K562 (cell line): ENCODE results near the gene ASB11. TPM values are rescaled to one million over a fixed set of nuclear protein-coding genes. Genes with fewer than 3 reads are reported as not detected.
A peak's percentile ranks its signal among the peaks of the same experiment; 100 is the strongest.

ENCODE experiments used
- ATAC-seq: fragments of 200-7000 bp; cut with Tn5 transposase; 3 replicates; pipeline ENCODE4 v1.9.1; 2020; ENCODE audit warnings: moderate library complexity
- BruUV-seq: library from RNA; stranded (reverse); fragments of 400-500 nt; replicated peaks from 2 replicates; lab custom pipeline; 2021; lab: Mats Ljungman, UMichigan
- CTCF ChIA-PET: fragments of 300-600 bp; formaldehyde crosslinking; extraction: SDS; loops from one replicate; lab custom pipeline; 2021; ENCODE audit warnings: low intra/inter-chr PET ratio; lab: Yijun Ruan, JAX
- POLR2A ChIA-PET: fragments of 300-600, 350-650 bp; sonication (Branson Sonifier 250); formaldehyde crosslinking; extraction: SDS; loops from one replicate; lab custom pipeline; 2021; ENCODE audit warnings: antibody characterized with exemption, inconsistent platforms; lab: Yijun Ruan, JAX
- DNase-seq, 4 experiments: peaks; one replicate each; pipeline versions ENCODE4 v3.0.0 to v3.0.0-alpha.2; 2011 to 2018; ENCODE audit warnings: low spot score in 3 of 4, mixed read lengths in 3 of 4; ENCODE audit errors: extremely low read depth in 1 of 4
- FAIRE-seq: peaks from 2 replicates; lab custom pipeline; 2011; peaks lifted over from hg19 to GRCh38; lab: Jason Lieb, UNC
- H2AFZ ChIP-seq: 2 replicates; pipeline ENCODE4 v1.6.0; 2011; ENCODE audit warnings: low read depth, low read length, control low read depth, inconsistent platforms
- H3K27ac ChIP-seq: fragments of 200-600 bp; 3 replicates; pipeline ENCODE4 v1.8.0; 2011; ENCODE audit warnings: low read depth, mild to moderate bottlenecking, control low read depth, inconsistent platforms, low read length, moderate library complexity, mixed read lengths; ENCODE audit errors: extremely low read depth
- H3K27me3 ChIP-seq, 2 experiments: fragments of 300-600 bp in 1 of 2; 2 replicates in 1 of 2; 3 replicates in 1 of 2; pipeline versions ENCODE4 v1.6.0 to v1.8.0; 2011; ENCODE audit warnings: inconsistent platforms in 2 of 2, low read length in 2 of 2, mild to moderate bottlenecking in 1 of 2, mixed read lengths in 1 of 2, moderate library complexity in 1 of 2; ENCODE audit not compliant: control insufficient read depth in 2 of 2, insufficient read depth in 2 of 2
- H3K36me3 ChIP-seq: fragments of 300-600 bp; 3 replicates; pipeline ENCODE4 v1.8.0; 2011; ENCODE audit warnings: mild to moderate bottlenecking, low read length, inconsistent platforms; ENCODE audit not compliant: control insufficient read depth, insufficient read depth
- H3K4me1 ChIP-seq, 2 experiments: fragments of 200-600 bp in 1 of 2; replicated peaks in 1 of 2; 2 replicates in 1 of 2; 3 replicates in 1 of 2; pipeline versions ENCODE4 v1.5.1 to v1.8.0; 2011; ENCODE audit warnings: inconsistent platforms in 2 of 2, low read length in 2 of 2, mild to moderate bottlenecking in 1 of 2, mixed read lengths in 1 of 2, moderate library complexity in 1 of 2; ENCODE audit not compliant: control insufficient read depth in 2 of 2, insufficient read depth in 2 of 2
- H3K4me2 ChIP-seq: 2 replicates; pipeline ENCODE4 v1.6.1; 2011; ENCODE audit warnings: low read length, control low read depth, inconsistent platforms, mixed read lengths; ENCODE audit not compliant: insufficient read depth
- H3K4me3 ChIP-seq: fragments of 200-600 bp; sonication (generic), shearing (Covaris generic); 2 replicates; pipeline ENCODE4 v1.5.1; 2016; ENCODE audit warnings: control low read depth, inconsistent platforms
- H3K79me2 ChIP-seq: fragments of 200-600 bp; 3 replicates; pipeline ENCODE4 v1.8.0; 2011; ENCODE audit warnings: low read length, inconsistent platforms; ENCODE audit not compliant: control insufficient read depth, insufficient read depth
- H3K9ac ChIP-seq, 2 experiments: 2 replicates each; pipeline versions ENCODE4 v1.6.0 to v1.6.1; 2011; ENCODE audit warnings: low read depth in 2 of 2, low read length in 2 of 2, control low read depth in 1 of 2, inconsistent platforms in 1 of 2, mild to moderate bottlenecking in 1 of 2, mixed read lengths in 1 of 2; ENCODE audit not compliant: insufficient read depth in 1 of 2
- H3K9me1 ChIP-seq: one replicate; pipeline ENCODE4 v1.6.0; 2011; ENCODE audit warnings: inconsistent platforms, mild to moderate bottlenecking, low read length, moderate library complexity; ENCODE audit not compliant: control insufficient read depth, insufficient read depth
- H3K9me3 ChIP-seq: replicated peaks from 2 replicates; pipeline ENCODE4 v1.5.1; 2011; ENCODE audit warnings: low read depth, low read length, inconsistent platforms; ENCODE audit not compliant: control insufficient read depth, insufficient read depth
- H4K20me1 ChIP-seq: replicated peaks from 2 replicates; pipeline ENCODE4 v1.6.1; 2011; ENCODE audit warnings: low read length, inconsistent platforms, mixed read lengths; ENCODE audit not compliant: control insufficient read depth, insufficient read depth
- ADNP ChIP-seq: fragments of 200-800 bp; sonication (Bioruptor generic); IDR thresholded peaks from 2 replicates; pipeline ENCODE4 v1.6.1; 2016; ENCODE audit warnings: missing genetic modification characterization, missing compliant biosample characterization
- ARNT ChIP-seq, 2 experiments: fragments of 450-650 bp; IDR thresholded peaks; 2 replicates each; pipeline ENCODE4 v1.6.1; 2016; ENCODE audit warnings: mild to moderate bottlenecking in 1 of 2
- BRF1 ChIP-seq: IDR thresholded peaks from 3 replicates; pipeline ENCODE4 v1.6.1; 2011; ENCODE audit warnings: borderline replicate concordance, mild to moderate bottlenecking; ENCODE audit not compliant: insufficient read length; ENCODE audit errors: extremely low read depth
- CBX5 ChIP-seq: IDR thresholded peaks from 2 replicates; pipeline ENCODE4 v1.6.1; 2014; ENCODE audit warnings: low read depth, borderline replicate concordance
- GABPA ChIP-seq: fragments of 200-800 bp; sonication (Bioruptor generic); conservative IDR thresholded peaks from 2 replicates; pipeline ENCODE4 v1.6.1; 2016; ENCODE audit warnings: low read depth, missing genetic modification characterization, missing compliant biosample characterization
- IRF2 ChIP-seq: sonication (generic); formaldehyde crosslinking; IDR thresholded peaks from 2 replicates; pipeline ENCODE4 v1.8.1; 2022; ENCODE audit warnings: mild to moderate bottlenecking, missing genetic modification reagents
- KLF16 ChIP-seq: IDR thresholded peaks from 2 replicates; pipeline ENCODE4 v1.6.1; 2016; ENCODE audit warnings: antibody characterized with exemption
- MAFK ChIP-seq: IDR thresholded peaks from 2 replicates; pipeline ENCODE4 v1.6.1; 2011; ENCODE audit warnings: low read length, improper control_type of control experiment
- MTA3 ChIP-seq: fragments of 450-650 bp; formaldehyde crosslinking; IDR thresholded peaks from 2 replicates; pipeline ENCODE4 v1.6.1; 2017; ENCODE audit warnings: mild to moderate bottlenecking, borderline replicate concordance
- NBN ChIP-seq: fragments of 450-650 bp; IDR thresholded peaks from 2 replicates; pipeline ENCODE4 v1.6.1; 2016; ENCODE audit warnings: low read depth, mild to moderate bottlenecking
- POLR2AphosphoS5 ChIP-seq: IDR thresholded peaks from 2 replicates; pipeline ENCODE4 v1.6.1; 2011; ENCODE audit warnings: mild to moderate bottlenecking, low read depth, low read length, moderate library complexity; ENCODE audit not compliant: control insufficient read depth, insufficient read depth
- RBM15 ChIP-seq: fragments of 200-400 bp; formaldehyde crosslinking; IDR thresholded peaks from 2 replicates; pipeline ENCODE4 v1.6.1; 2018; ENCODE audit warnings: mild to moderate bottlenecking, low read length, moderate library complexity; ENCODE audit not compliant: insufficient read depth
- RBM25 ChIP-seq: fragments of 200-400 bp; formaldehyde crosslinking; IDR thresholded peaks from 2 replicates; pipeline ENCODE4 v1.6.1; 2018; ENCODE audit warnings: low read length, low read depth, moderate library complexity; ENCODE audit not compliant: severe bottlenecking
- SMARCE1 ChIP-seq: fragments of 450-650 bp; IDR thresholded peaks from 2 replicates; pipeline ENCODE4 v1.7.1; 2016; ENCODE audit warnings: mild to moderate bottlenecking
- SREBF1 ChIP-seq: fragments of 150-350 bp; IDR thresholded peaks from 2 replicates; pipeline ENCODE4 v1.6.1; 2014; ENCODE audit warnings: antibody characterized with exemption, low read depth, low read length, borderline replicate concordance
- TCF3 ChIP-seq: sonication (generic); formaldehyde crosslinking; IDR thresholded peaks from 2 replicates; pipeline ENCODE4 v1.4.0; 2020; ENCODE audit warnings: mild to moderate bottlenecking, missing genetic modification reagents
- ZBTB17 ChIP-seq: fragments of 450-650 bp; formaldehyde crosslinking; IDR thresholded peaks from 2 replicates; pipeline ENCODE4 v1.4.0; 2020; ENCODE audit warnings: mild to moderate bottlenecking
- ZC3H4 ChIP-seq: sonication (generic); formaldehyde crosslinking; IDR thresholded peaks from 2 replicates; pipeline ENCODE4 v1.9.0; 2021; ENCODE audit warnings: missing genetic modification reagents, borderline replicate concordance
- ZFP1 ChIP-seq: fragments of 450-650 bp; formaldehyde crosslinking; IDR thresholded peaks from 2 replicates; pipeline ENCODE4 v1.4.0; 2020; ENCODE audit warnings: mild to moderate bottlenecking, mixed read lengths
- ZNF263 ChIP-seq: sonication (generic); formaldehyde crosslinking; IDR thresholded peaks from 2 replicates; pipeline ENCODE4 v1.8.0; 2022; ENCODE audit warnings: mild to moderate bottlenecking, missing genetic modification reagents, borderline replicate concordance
- WGBS: fragments of 100-300 bp; shearing (Covaris generic); methylation state at CpG from one replicate; pipeline ENCODE4 v1.1.6; 2016; ENCODE audit warnings: low coverage, mixed read lengths; ENCODE audit not compliant: insufficient coverage; ENCODE audit errors: missing lambda C conversion rate; 5-methylcytosine and 5-hydroxymethylcytosine counted together
- in situ Hi-C: fragments of 300-500 bp; cut with MboI; formaldehyde crosslinking; loops from 4 replicates; pipeline ENCODE4 v1.15.0; 2018; ENCODE audit warnings: inconsistent platforms, mixed read lengths
- intact Hi-C: fragments of 100-400 bp; cut with micrococcal nuclease; formaldehyde crosslinking; loops from 2 replicates; pipeline ENCODE4 v1.14.2; 2022
- polyA plus RNA-seq, 8 experiments: library from polyadenylated mRNA; depleted of rRNA in 4 of 8; stranded (reverse) in 5 of 8; unstranded in 3 of 8; fragments of >200 nt; fragmentation: Nextera tagmentation in 2 of 8; fragmentation: Illumina TruSeq in 1 of 8; extraction: Ambion mirVana in 2 of 8; extraction: Trizol in 1 of 8; gene quantifications; 2 replicates each; pipeline versions ENCODE4 v1.2.1 to v1.2.3, GENCODE V29; 2011 to 2014; ENCODE audit warnings: inconsistent platforms in 1 of 8, missing spikeins in 1 of 8
- total RNA-seq, 7 experiments: library from RNA; depleted of rRNA in 6 of 7; stranded (reverse); fragments of >200 nt in 6 of 7; fragmentation: Illumina TruSeq in 2 of 7; extraction: Trizol in 2 of 7; gene quantifications; 2 replicates each; pipeline versions ENCODE4 v1.2.1 to v1.2.3, GENCODE V29; 2011 to 2021; ENCODE audit warnings: low replicate concordance in 1 of 7
- TF ChIP-seq, protein P1 (sequence below): fragments of 250-450 bp; sonication (Bioruptor Pico); IDR thresholded peaks from 2 replicates; pipeline ENCODE4 v1.8.0; 2021; ENCODE audit warnings: borderline replicate concordance, mild to moderate bottlenecking, moderate library complexity; ENCODE audit not compliant: poor library complexity, severe bottlenecking
- TF ChIP-seq, protein P2 (sequence below): fragments of 450-650 bp; IDR thresholded peaks from one replicate; pipeline ENCODE4 v1.6.1; 2018; ENCODE audit warnings: mild to moderate bottlenecking, moderate library complexity; ENCODE audit not compliant: partially characterized antibody

ASB11 gene
- total and polyA plus RNA-seq, 9 of the 15 experiments (the other 6 are each of a cell fraction or from before 2014, with no cell fraction given) = not detected

DNA sequence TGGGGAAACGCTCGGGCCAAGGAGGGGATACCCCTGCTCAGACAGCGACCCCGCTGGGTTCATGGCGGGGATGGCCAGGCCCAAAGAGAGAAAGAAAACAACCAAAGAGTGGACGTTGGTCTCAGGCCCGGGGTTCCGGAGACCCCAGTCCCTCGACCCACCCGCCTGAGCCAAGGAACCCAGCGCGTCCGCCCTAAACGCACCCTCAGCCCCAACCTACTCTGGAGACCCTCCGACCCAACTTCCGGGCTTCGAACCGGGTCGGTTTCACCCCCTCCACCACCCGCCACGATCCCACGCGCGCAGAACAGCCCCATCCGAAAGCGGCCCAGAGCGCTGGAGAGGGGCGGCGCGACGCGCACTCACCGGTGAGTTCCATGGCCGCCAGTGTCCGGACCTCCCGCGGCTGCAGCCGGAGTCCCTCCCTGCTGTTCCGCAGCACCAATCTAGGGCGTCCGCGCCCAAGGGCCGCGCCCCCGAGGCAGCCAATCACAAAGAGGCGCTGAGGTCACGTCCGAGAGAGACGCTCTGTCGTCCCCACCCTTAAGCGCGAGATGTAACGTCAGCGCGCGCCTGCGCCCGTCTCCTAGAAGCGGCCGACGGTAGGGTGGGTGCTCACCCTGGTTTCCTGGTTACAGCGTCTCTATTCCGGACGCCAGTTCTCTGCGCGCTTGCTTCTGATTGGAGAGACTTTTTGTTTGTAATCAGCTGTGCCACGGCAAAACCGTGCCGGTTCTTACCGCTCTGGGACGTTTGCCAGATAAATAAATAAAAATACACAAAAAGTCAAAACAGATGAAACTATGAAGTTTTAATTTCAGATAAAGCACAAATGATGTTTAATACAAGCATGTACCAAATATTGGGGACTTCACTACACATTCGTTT lies 19.9 kb upstream of the ASB11 start, which contains the start of gene PIGA:
PIGA (minus strand) TSS at position 389 of the 888 bp plus-strand sequence. CDS start 3,593 bp downstream, outside the sequence.
- H3K4me1 ChIP-seq = no peaks in the 10 kb centered on the region; a peak in 2 of 5 replicates
- ChIA-PET POLR2A (no interaction called here), CTCF (no interaction called here)
- under 1% methylated on average over 43 of the region's 72 CpGs for WGBS
- peaks cover 0 to 3% of the 10 kb centered on the region in 2 experiments; a peak in 2 of 5 replicates for H3K27me3 ChIP-seq
- in situ Hi-C loops (loop anchor here (25.0 kb wide), 1 partner anchor 127 kb away; no protein-coding TSS in a partner anchor), intact Hi-C loops (no loop called here)
- H3K9me3 ChIP-seq = no peaks in the 10 kb centered on the region
- peaks cover 28% of the 10 kb centered on the region for H3K79me2 ChIP-seq
- H3K4me3 ChIP-seq = peak within 1 kb of the TSS; percentile 84
- peak within 1 kb of the TSS; percentile 96 for H3K4me2 ChIP-seq
- peak within 1 kb of the TSS; percentile 94 for H2AFZ ChIP-seq
- H3K36me3 ChIP-seq = peaks cover 29% of the 10 kb centered on the region; the same call in 2 of the 3 replicates
- FAIRE-seq (peak; percentile 98), ATAC-seq (peak; percentile 100), DNase-seq (peak; percentile 96 to 97 (median 96))
- peak within 1 kb of the TSS; percentile 81 for H3K27ac ChIP-seq
- H4K20me1 ChIP-seq = no peaks in the 10 kb centered on the region
- TSS peak; percentile 65 for BruUV-seq
- peak within 1 kb of the TSS; percentile 91 to 95 for H3K9ac ChIP-seq
- no peaks in the 10 kb centered on the region for H3K9me1 ChIP-seq
- no peak for TF ChIP-seq SREBF1
- TF ChIP-seq ZNF263 (CRISPR knock-in tag) = no peak
- no peak for TF ChIP-seq ZBTB17 (CRISPR knock-in tag)
- no peak for TF ChIP-seq ADNP (tag)
- TF ChIP-seq, protein P1, sequence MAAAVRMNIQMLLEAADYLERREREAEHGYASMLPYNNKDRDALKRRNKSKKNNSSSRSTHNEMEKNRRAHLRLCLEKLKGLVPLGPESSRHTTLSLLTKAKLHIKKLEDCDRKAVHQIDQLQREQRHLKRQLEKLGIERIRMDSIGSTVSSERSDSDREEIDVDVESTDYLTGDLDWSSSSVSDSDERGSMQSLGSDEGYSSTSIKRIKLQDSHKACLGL (CRISPR knock-in tag) = no peak
- no peak for TF ChIP-seq ARNT (IDR thresholded peaks at IDR 0.05)
- peak; percentile 20; the same call in 1 of the 2 replicates for TF ChIP-seq MTA3
- TF ChIP-seq SMARCE1 = peak; percentile 31; the same call in 1 of the 2 replicates
- peak; percentile 69 for TF ChIP-seq POLR2AphosphoS5
- no peak for TF ChIP-seq MAFK
- TF ChIP-seq GABPA (tag) = peak; percentile 71
- TF ChIP-seq IRF2 (CRISPR knock-in tag) = no peak
- no peak for TF ChIP-seq CBX5
- no peak for TF ChIP-seq RBM15
- TF ChIP-seq ZC3H4 (CRISPR knock-in tag) = no peak
- TF ChIP-seq RBM25 = peak; percentile 82
- TF ChIP-seq KLF16 = no peak
- TF ChIP-seq TCF3 = no peak
- no peak for TF ChIP-seq NBN
- TF ChIP-seq BRF1 = no peak
- TF ChIP-seq, protein P2, sequence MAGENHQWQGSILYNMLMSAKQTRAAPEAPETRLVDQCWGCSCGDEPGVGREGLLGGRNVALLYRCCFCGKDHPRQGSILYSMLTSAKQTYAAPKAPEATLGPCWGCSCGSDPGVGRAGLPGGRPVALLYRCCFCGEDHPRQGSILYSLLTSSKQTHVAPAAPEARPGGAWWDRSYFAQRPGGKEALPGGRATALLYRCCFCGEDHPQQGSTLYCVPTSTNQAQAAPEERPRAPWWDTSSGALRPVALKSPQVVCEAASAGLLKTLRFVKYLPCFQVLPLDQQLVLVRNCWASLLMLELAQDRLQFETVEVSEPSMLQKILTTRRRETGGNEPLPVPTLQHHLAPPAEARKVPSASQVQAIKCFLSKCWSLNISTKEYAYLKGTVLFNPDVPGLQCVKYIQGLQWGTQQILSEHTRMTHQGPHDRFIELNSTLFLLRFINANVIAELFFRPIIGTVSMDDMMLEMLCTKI = no peak
- no peak for TF ChIP-seq ZFP1
